CD4-positive, CD25-positive, alpha-beta regulatory T cell (primary cell): ENCODE measurements around the gene SRCAP. TPM values are rescaled to one million over a fixed set of nuclear protein-coding genes. Genes with fewer than 3 reads are reported as not detected.
A peak's percentile ranks its signal among the peaks of the same experiment; 100 is the strongest.

ENCODE experiments used
- ATAC-seq, 2 donors: fragments of 150-1000 bp; cut with Tn5 transposase; one replicate each; pipeline ENCODE4 v1.10.0; 2021; ENCODE audit warnings: low read depth in 2 of 2, moderate number of reproducible peaks in 2 of 2, moderate library complexity in 1 of 2
- DNase-seq, 3 donors: peaks; one replicate each; pipeline versions ENCODE4 v3.0.0 to v3.0.0-alpha.2; 2012 to 2022; ENCODE audit warnings: mixed read lengths in 1 of 3
- H3K27ac ChIP-seq: one replicate; pipeline ENCODE4 v1.7.0; 2013; ENCODE audit warnings: mild to moderate bottlenecking, low read length; ENCODE audit not compliant: insufficient read depth, poor library complexity, severe bottlenecking
- H3K27me3 ChIP-seq: one replicate; pipeline ENCODE4 v1.7.0; 2013; ENCODE audit warnings: low read length; ENCODE audit not compliant: control insufficient read depth, insufficient read depth
- H3K36me3 ChIP-seq: one replicate; pipeline ENCODE4 v1.7.0; 2013; ENCODE audit warnings: mild to moderate bottlenecking, low read length, moderate library complexity; ENCODE audit not compliant: control insufficient read depth, insufficient read depth
- H3K4me1 ChIP-seq: 2 replicates; pipeline ENCODE4 v1.7.0; 2013; ENCODE audit warnings: mild to moderate bottlenecking, low read length; ENCODE audit not compliant: insufficient read depth, control insufficient read depth, poor library complexity, severe bottlenecking
- H3K4me3 ChIP-seq: one replicate; pipeline ENCODE4 v1.7.0; 2013; ENCODE audit warnings: low read depth, mild to moderate bottlenecking, low read length, moderate library complexity
- H3K9me3 ChIP-seq, 2 experiments: 1 replicate in 1 of 2; 2 replicates in 1 of 2; pipeline ENCODE4 v1.7.0; 2013; ENCODE audit warnings: low read length in 2 of 2, mild to moderate bottlenecking in 1 of 2, moderate library complexity in 1 of 2; ENCODE audit not compliant: control insufficient read depth in 2 of 2
- H3K27ac Mint-ChIP-seq, 3 donors: one replicate each; pipeline ENCODE4 v1.8.0; 2020 to 2022; ENCODE audit warnings: mild to moderate bottlenecking in 3 of 3, mixed read lengths in 3 of 3, moderate library complexity in 2 of 3
- H3K27me3 Mint-ChIP-seq: one replicate; pipeline ENCODE4 v1.8.0; 2022; ENCODE audit warnings: mild to moderate bottlenecking, mixed read lengths
- H3K36me3 Mint-ChIP-seq: one replicate; pipeline ENCODE4 v1.8.0; 2020; ENCODE audit warnings: mixed read lengths
- H3K4me1 Mint-ChIP-seq, 4 donors: one replicate each; pipeline ENCODE4 v1.8.0; 2020 to 2022; ENCODE audit warnings: mixed read lengths in 4 of 4, mild to moderate bottlenecking in 1 of 4
- H3K4me3 Mint-ChIP-seq, 4 donors: one replicate each; pipeline ENCODE4 v1.8.0; 2020 to 2022; ENCODE audit warnings: mild to moderate bottlenecking in 4 of 4, mixed read lengths in 4 of 4, moderate library complexity in 3 of 4
- H3K9me3 Mint-ChIP-seq, 7 donors: one replicate each; pipeline ENCODE4 v1.8.0; 2020 to 2022; ENCODE audit warnings: mixed read lengths in 7 of 7, mild to moderate bottlenecking in 3 of 7, moderate library complexity in 2 of 7
- polyA plus RNA-seq, 4 donors: library from polyadenylated mRNA; unstranded; fragments of 300-500 nt; fragmentation: Illumina TruSeq; gene quantifications; one replicate each; pipeline ENCODE4 v1.2.3, GENCODE V29; 2021
- total RNA-seq: library from RNA; stranded (reverse); gene quantifications from one replicate; pipeline ENCODE4 v1.2.3, GENCODE V29; 2022

The SRCAP gene
- total and polyA plus RNA-seq, 5 donors from 2014 or later = 4.9 to 83.0 (median 9.4) TPM

DNA sequence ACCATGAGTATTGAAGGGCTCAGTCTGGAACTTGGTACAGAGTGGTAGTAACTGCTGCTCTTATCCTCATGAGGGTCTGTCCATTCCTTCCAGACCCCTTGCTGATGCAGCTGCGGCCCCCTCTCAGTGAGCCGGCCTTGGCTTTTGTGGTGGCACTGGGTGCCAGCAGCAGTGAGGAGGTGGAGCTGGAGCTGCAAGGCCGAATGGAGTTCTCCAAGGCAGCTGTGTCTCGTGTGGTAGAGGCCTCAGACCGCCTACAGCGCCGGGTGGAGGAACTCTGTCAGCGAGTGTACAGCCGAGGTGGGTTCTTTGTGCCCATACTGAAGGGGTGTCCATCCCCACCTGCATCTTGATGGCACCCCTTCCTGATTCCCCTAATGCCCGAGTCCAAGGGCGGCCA, 65.1 kb downstream of the SRCAP start:
- peak overlapping the region; percentile 87 to 99 (median 97) for H3K4me3 Mint-ChIP-seq
- ATAC-seq = no peak
- H3K27me3 Mint-ChIP-seq = no peaks in the 10 kb centered on the region
- peak overlapping the region in 1 of 3 donors; percentile 37 for H3K27ac Mint-ChIP-seq
- no peak overlapping the region for H3K27ac ChIP-seq
- peaks cover 25% of the 10 kb centered on the region for H3K4me1 ChIP-seq
- no peaks in the 10 kb centered on the region for H3K9me3 ChIP-seq
- peaks cover 20% of the 10 kb centered on the region for H3K36me3 Mint-ChIP-seq
- H3K36me3 ChIP-seq = peaks cover 54% of the 10 kb centered on the region
- H3K4me1 Mint-ChIP-seq = peaks cover 0 to 38% (median 27%) of the 10 kb centered on the region in 4 donors
- no peaks in the 10 kb centered on the region for H3K27me3 ChIP-seq
- DNase-seq = no peak
- no peak overlapping the region for H3K4me3 ChIP-seq
- H3K9me3 Mint-ChIP-seq = no peaks in the 10 kb centered on the region

DNA sequence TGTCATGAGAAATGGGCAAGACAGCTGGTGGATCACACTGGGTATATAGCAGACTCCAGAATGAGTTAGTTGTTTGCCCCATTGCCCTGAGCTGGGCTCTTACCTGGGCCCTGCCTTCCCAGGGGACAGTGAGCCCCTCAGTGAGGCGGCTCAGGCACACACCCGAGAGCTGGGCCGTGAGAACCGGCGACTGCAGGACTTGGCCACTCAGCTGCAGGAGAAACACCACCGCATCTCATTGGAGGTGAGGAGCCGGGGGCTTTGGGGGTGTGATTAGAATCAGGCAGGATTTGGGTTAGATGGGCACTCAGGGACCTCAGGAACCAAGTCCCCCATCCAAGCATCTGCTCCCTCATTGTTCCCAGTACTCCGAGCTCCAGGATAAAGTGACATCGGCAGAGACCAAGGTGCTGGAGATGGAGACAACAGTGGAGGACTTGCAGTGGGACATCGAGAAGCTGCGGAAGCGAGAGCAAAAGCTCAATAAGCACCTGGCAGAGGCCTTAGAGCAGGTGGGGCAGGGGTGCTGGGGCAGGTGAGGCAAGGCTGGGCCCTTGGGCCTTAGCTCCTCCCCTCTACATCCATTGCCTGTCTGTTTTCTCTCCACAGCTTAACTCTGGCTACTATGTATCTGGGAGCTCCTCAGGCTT, 66.0 kb downstream of the SRCAP start:
- peaks cover 63% of the 10 kb centered on the region for H3K36me3 ChIP-seq
- Mint-ChIP-seq H3K4me3 (peak overlapping the region in 1 of 4 donors; percentile 80), H3K27me3 (no peaks in the 10 kb centered on the region), H3K4me1 (peaks cover 0 to 38% (median 27%) of the 10 kb centered on the region in 4 donors), H3K36me3 (peaks cover 25% of the 10 kb centered on the region), H3K9me3 (no peaks in the 10 kb centered on the region), H3K27ac (peak overlapping the region in 1 of 3 donors; percentile 25)
- peaks cover 25% of the 10 kb centered on the region for H3K4me1 ChIP-seq
- H3K27ac ChIP-seq = no peak overlapping the region
- DNase-seq = no peak
- no peak for ATAC-seq
- H3K9me3 ChIP-seq = no peaks in the 10 kb centered on the region
- H3K27me3 ChIP-seq = no peaks in the 10 kb centered on the region
- H3K4me3 ChIP-seq = no peak overlapping the region

DNA sequence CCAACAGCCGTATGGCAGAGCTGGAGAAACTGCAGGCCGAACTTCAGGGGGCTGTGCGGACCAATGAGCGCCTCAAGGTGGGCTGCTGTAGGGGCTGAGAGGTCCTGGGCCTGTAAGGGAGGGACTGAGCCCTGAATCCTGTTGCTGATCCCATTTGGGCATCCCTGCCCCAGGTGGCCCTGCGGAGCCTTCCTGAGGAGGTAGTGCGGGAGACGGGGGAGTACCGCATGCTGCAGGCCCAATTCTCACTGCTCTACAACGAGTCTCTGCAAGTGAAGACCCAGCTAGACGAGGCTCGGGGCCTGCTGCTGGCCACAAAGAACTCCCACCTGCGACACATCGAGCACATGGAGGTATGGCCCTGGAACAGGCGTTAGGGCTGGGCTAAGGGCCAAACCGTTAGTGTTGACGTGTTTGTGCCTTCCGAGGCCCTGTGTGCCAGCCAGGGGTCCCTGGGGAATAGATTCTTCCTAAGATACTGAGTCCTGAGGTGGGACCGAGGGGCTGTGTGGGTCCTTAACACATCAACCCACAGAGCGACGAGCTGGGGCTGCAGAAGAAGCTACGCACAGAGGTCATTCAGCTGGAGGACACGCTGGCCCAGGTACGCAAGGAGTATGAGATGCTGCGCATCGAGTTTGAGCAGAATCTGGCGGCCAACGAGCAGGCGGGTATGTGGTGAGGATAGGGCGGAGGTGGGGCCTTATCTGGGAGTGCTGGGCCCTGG, 67.4 kb downstream of the SRCAP start:
- Histone ChIP-seq H3K9me3 (no peaks in the 10 kb centered on the region), H3K36me3 (peaks cover 73% of the 10 kb centered on the region), H3K27me3 (no peaks in the 10 kb centered on the region), H3K4me3 (no peak overlapping the region), H3K4me1 (peaks cover 18% of the 10 kb centered on the region), H3K27ac (no peak overlapping the region)
- ATAC-seq = no peak
- Mint-ChIP-seq H3K36me3 (peaks cover 25% of the 10 kb centered on the region), H3K27me3 (no peaks in the 10 kb centered on the region), H3K4me1 (peaks cover 0 to 30% (median 20%) of the 10 kb centered on the region in 4 donors), H3K9me3 (no peaks in the 10 kb centered on the region), H3K27ac (no peak overlapping the region), H3K4me3 (peak overlapping the region in 1 of 4 donors; percentile 80)
- no peak for DNase-seq

DNA sequence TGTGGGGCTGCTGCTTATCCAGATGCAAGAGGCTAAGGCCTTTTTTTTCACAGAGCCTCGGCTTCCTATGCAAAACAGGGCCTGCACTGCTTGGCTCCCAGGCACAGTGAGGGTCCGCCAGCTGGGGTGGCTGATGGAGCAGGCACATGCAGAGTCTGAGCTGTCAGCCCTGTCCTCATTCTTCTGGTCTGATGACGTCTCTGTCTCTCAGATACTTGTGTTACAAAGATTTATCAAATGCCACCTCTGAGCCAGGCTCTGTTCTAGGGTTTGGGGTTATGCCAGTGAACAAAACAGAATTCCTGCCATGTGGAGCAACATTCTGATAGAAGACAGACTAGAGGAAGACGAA, 67.9 kb downstream of the SRCAP start:
- H3K36me3 Mint-ChIP-seq = peaks cover 25% of the 10 kb centered on the region
- DNase-seq (no peak), ATAC-seq (no peak)
- Histone ChIP-seq H3K4me1 (peaks cover 17% of the 10 kb centered on the region), H3K27ac (no peak overlapping the region), H3K36me3 (peaks cover 78% of the 10 kb centered on the region), H3K27me3 (no peaks in the 10 kb centered on the region), H3K9me3 (no peaks in the 10 kb centered on the region), H3K4me3 (no peak overlapping the region)
- no peaks in the 10 kb centered on the region for H3K27me3 Mint-ChIP-seq
- no peak overlapping the region for H3K27ac Mint-ChIP-seq
- peaks cover 0 to 28% (median 19%) of the 10 kb centered on the region in 4 donors for H3K4me1 Mint-ChIP-seq
- H3K9me3 Mint-ChIP-seq = no peaks in the 10 kb centered on the region
- peak overlapping the region in 1 of 4 donors; percentile 3 for H3K4me3 Mint-ChIP-seq

- peaks cover 33% of the 10 kb centered on the region for H3K36me3 Mint-ChIP-seq
- no peak overlapping the region for H3K27ac Mint-ChIP-seq
- H3K9me3 ChIP-seq = no peaks in the 10 kb centered on the region
- H3K4me1 ChIP-seq = peaks cover 11% of the 10 kb centered on the region
- no peak for ATAC-seq
- H3K36me3 ChIP-seq = peaks cover 88% of the 10 kb centered on the region
- no peak overlapping the region for H3K4me3 ChIP-seq
- no peak for DNase-seq
- peak overlapping the region in 1 of 4 donors; percentile 3 for H3K4me3 Mint-ChIP-seq
- no peak overlapping the region for H3K27ac ChIP-seq
- peaks cover 0 to 26% (median 14%) of the 10 kb centered on the region in 4 donors for H3K4me1 Mint-ChIP-seq
- H3K27me3 Mint-ChIP-seq = no peaks in the 10 kb centered on the region
- no peaks in the 10 kb centered on the region for H3K27me3 ChIP-seq
- H3K9me3 Mint-ChIP-seq = no peaks in the 10 kb centered on the region
Observed at GRCh38 chr16:30767767-30768465, 68.9 kb downstream of the SRCAP start.

GRCh38 chr16:30768583-30769181, 69.7 kb downstream of the SRCAP start:
- no peak for ATAC-seq
- peaks cover 94% of the 10 kb centered on the region for H3K36me3 ChIP-seq
- H3K4me3 ChIP-seq = no peak overlapping the region
- DNase-seq = no peak
- no peak overlapping the region for H3K27ac Mint-ChIP-seq
- no peaks in the 10 kb centered on the region for H3K27me3 ChIP-seq
- peak overlapping the region in 1 of 4 donors; percentile 35 for H3K4me3 Mint-ChIP-seq
- no peaks in the 10 kb centered on the region for H3K9me3 Mint-ChIP-seq
- H3K4me1 ChIP-seq = peaks cover 3% of the 10 kb centered on the region
- H3K36me3 Mint-ChIP-seq = peaks cover 38% of the 10 kb centered on the region
- no peak overlapping the region for H3K27ac ChIP-seq
- H3K9me3 ChIP-seq = no peaks in the 10 kb centered on the region
- no peaks in the 10 kb centered on the region for H3K27me3 Mint-ChIP-seq
- H3K4me1 Mint-ChIP-seq = peaks cover 0 to 23% (median 7%) of the 10 kb centered on the region in 4 donors

GRCh38 chr16:30769379-30770089, 70.6 kb downstream of the SRCAP start:
- Histone ChIP-seq H3K9me3 (no peaks in the 10 kb centered on the region), H3K27me3 (no peaks in the 10 kb centered on the region), H3K4me3 (no peak overlapping the region), H3K4me1 (no peaks in the 10 kb centered on the region), H3K36me3 (peaks cover 88% of the 10 kb centered on the region), H3K27ac (no peak overlapping the region)
- DNase-seq (no peak), ATAC-seq (no peak)
- Mint-ChIP-seq H3K4me3 (peak overlapping the region in 1 of 4 donors; percentile 35), H3K27me3 (no peaks in the 10 kb centered on the region), H3K4me1 (peaks cover 0 to 15% (median 4%) of the 10 kb centered on the region in 4 donors), H3K9me3 (no peaks in the 10 kb centered on the region), H3K27ac (no peak overlapping the region), H3K36me3 (peaks cover 40% of the 10 kb centered on the region)
